Stimulated activated CD4-positive, alpha-beta T cell treated with anti-CD3 and anti-CD28 coated beads, Interleukin-1b, Interleukin-23, amount 100 ng/mL, for 1 hour (primary cell): ENCODE data around the gene FBXL15.
A peak's percentile ranks its signal among the peaks of the same experiment; 100 is the strongest.

Experiments
- DNase-seq, 2 donors: peaks; one replicate each; pipeline ENCODE4 v3.0.0-alpha.2; 2020; ENCODE audit warnings: low read depth in 2 of 2

FBXL15 gene

DNA sequence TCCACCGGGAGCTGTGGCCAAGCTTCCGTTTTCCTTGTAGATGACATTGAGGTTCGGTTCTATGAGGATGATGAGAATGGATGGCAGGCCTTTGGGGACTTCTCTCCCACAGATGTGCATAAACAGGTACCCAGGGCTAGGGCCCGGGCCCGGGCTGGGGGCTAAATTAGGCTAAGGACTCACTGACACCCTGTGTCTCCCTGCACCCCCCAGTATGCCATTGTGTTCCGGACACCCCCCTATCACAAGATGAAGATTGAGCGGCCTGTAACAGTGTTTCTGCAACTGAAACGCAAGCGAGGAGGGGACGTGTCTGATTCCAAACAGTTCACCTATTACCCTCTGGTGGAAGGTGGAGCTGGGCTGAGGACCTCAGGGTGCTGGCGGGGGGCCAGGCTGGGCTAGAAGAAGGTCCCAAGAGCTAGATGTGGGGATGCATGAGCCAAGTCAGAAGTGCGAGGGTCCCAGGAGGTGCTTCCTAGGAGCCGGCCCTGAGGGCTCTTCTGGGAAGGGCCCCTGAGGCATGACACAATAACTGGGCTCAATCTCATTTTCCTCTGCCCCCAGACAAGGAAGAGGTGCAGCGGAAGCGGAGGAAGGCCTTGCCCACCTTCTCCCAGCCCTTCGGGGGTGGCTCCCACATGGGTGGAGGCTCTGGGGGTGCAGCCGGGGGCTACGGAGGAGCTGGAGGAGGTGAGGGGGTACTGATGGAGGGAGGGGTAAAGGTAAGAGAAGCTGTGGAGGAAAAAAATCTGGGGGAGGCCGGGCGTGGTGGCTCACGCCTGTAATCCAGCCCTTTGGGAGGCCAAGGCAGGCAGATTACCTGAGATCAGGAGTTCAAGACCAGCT lies 22.2 kb upstream of the FBXL15 start:
- DNase-seq = no peak

DNA sequence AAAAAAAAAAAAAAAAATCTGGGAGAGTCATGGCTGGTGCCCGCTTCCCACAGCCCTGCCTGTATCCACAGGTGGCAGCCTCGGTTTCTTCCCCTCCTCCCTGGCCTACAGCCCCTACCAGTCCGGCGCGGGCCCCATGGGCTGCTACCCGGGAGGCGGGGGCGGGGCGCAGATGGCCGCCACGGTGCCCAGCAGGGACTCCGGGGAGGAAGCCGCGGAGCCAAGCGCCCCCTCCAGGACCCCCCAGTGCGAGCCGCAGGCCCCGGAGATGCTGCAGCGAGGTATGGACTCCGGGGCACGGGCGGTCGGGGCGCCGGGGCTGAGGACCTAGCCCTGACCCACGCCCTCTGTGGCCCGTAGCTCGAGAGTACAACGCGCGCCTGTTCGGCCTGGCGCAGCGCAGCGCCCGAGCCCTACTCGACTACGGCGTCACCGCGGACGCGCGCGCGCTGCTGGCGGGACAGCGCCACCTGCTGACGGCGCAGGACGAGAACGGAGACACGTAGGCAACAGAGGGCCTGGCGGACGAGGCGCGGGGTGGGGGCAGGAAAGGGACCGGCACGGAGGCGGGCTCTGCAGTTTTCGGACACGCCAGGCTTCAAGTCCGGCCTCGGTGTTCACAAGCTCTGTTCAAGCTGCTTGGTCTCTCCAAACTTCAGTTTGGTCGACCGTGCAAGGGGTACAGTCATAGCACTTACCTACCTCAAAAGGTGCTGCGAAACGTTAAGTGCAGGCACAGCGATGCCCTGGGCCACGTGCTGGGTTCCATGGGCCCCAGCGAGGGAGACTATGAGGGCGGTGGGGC lies 21.2 kb upstream of the FBXL15 start:
- peak; percentile 69 to 73 for DNase-seq

DNA sequence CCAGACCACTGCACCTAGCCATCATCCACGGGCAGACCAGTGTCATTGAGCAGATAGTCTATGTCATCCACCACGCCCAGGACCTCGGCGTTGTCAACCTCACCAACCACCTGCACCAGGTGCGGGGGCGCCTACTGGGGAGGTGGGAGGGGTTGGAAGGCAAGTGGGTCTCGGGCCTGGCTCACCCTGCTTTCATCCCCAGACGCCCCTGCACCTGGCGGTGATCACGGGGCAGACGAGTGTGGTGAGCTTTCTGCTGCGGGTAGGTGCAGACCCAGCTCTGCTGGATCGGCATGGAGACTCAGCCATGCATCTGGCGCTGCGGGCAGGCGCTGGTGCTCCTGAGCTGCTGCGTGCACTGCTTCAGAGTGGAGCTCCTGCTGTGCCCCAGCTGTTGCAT lies 20.6 kb upstream of the FBXL15 start:
- no peak for DNase-seq

DNA sequence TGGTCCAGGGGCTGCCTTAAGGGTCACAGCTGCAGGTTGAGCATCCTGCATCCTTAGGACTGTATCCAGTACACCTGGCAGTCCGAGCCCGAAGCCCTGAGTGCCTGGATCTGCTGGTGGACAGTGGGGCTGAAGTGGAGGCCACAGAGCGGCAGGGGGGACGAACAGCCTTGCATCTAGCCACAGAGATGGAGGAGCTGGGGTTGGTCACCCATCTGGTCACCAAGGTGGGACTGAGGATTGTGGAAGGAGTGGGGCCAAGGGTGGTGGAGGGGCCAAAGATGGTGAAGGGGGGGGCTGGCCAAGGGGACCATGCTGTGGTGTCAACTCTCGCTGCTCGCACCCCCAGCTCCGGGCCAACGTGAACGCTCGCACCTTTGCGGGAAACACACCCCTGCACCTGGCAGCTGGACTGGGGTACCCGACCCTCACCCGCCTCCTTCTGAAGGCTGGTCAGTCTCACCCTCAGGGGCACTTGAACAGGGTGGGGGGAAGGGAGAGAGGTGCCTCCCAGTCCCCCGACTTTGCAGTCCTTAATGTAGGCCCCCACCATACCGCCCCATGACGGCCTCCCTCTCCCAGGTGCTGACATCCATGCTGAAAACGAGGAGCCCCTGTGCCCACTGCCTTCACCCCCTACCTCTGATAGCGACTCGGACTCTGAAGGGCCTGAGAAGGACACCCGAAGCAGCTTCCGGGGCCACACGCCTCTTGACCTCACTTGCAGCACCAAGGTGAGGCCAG lies 19.9 kb upstream of the FBXL15 start:
- no peak for DNase-seq

DNA sequence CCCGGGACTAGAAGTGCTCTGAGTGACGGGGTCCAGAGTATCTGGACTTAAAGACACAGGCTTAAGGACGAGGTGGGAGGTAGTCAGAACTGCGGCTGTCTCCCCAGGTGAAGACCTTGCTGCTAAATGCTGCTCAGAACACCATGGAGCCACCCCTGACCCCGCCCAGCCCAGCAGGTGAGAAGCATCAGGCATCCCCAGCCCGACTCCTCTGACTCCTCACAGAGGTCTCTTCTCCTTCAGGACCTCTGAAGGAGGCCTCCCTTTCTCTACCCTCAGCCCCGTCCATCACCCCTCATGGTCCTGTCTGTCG lies 19.3 kb upstream of the FBXL15 start:
- DNase-seq = no peak

DNA sequence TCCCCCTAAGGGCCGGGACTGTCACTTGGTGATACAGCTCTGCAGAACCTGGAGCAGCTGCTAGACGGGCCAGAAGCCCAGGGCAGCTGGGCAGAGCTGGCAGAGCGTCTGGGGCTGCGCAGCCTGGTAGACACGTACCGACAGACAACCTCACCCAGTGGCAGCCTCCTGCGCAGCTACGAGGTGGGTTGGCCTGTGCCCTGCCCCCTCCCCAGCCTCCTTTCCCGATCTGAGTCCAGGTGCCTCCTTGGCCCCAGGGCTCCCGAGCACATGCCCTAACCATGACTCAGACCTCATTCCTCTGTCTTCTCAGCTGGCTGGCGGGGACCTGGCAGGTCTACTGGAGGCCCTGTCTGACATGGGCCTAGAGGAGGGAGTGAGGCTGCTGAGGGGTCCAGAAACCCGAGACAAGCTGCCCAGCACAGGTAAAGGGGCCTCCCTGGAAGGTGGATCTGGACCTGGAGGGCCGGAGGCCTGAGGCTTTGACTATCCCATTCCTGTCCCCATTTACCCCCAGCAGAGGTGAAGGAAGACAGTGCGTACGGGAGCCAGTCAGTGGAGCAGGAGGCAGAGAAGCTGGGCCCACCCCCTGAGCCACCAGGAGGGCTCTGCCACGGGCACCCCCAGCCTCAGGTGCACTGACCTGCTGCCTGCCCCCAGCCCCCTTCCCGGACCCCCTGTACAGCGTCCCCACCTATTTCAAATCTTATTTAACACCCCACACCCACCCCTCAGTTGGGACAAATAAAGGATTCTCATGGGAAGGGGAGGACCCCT lies 18.7 kb upstream of the FBXL15 start:
- no peak for DNase-seq

DNA sequence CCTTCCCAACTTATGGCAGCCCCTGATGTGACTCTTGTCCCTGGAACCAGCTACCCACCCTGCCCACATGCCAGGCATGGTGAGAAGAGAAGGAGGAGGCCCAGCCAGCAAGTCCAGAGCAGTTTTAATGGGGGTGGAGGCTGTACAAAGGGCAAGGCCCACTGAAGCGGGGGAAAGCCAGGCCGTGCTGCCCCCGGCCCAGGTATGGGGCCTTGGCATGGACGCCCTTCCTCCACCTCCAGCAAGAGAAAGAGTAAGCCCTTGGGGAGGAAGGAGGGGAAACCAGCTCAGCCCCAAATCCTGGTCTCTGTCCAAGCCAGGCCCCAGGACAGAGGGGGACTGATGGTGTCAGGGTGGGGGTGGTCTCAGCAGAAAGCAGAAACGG lies 18.1 kb upstream of the FBXL15 start:
- DNase-seq = no peak

DNA sequence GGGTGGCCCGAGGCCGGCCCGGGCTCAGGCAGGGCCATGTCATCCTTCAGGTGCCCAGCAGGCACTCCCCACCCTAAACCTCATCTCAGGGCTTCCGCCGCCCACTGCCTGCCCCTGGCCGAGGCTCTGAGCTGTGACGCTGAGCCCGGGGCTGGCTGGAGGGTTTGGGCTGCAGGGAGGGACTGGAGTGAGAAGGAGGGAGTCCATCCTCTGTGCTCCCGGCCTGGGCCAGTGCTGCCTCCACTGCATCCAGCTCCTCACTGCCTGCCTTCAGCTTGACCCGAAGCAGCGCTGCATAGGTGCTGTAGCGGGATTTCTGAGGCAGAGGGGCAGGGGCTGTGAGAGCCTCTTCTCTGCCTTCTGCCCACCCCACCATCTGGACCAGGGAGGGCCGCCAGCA lies 17.5 kb upstream of the FBXL15 start:
- DNase-seq = no peak

DNA sequence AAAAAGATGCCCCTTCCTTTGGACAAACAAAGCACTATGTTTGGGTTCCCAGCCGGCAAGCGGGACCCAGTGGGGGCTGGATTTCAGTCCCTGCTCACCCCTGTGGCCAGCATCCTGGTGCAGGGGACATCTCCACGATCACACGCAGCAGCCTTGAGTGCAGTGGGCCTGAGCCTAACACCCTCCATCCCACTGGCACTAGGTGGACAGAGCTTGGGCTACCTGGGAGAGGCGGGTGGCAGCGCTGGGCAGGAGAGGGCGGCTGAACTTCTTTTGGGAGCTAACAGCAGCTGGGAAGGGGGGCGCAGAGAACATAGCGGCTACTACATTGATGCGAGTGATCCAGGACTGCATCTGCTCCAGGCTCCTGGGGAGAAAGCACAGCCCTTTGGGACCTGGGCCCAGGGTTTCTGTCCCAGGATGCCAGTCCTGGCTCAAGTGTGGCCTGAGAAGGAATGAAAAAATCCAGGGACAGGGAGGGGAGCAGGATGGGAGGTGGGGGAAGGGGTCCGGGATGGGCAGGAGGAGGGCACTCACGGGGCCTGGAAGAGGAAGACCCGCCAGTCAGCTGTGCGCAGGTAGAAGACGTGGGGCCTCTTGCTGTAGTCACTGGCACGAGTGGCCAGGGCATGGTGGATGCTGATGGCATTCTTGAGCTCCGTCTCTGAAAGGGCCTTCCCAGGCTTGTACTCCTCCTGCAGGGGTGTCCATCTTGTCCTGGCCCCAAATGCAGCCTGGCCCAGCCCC lies 16.1 kb upstream of the FBXL15 start:
- DNase-seq = no peak

DNA sequence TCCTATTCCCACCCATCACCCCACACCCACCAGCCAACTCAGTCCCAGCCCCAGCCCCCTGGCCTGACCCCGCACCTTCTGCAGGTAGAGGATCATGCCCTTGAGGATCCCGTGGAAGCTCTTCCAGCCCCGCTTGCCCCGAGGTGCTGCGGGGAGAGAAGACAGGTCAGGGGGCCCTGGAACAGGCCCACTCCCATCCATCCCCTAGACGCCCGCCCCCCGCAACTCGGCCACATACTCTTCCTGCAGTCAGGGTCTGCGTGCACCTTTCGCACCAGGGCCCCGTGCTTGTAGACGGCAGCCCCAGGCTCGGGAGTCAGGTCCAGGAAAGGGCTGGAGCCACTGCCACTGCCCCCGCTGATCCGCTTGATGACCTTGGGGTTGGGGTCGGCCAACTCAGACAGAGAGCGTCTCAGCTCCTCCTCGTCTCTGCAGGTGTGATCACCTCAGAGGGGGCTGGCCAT lies 15.5 kb upstream of the FBXL15 start:
- DNase-seq = no peak

DNA sequence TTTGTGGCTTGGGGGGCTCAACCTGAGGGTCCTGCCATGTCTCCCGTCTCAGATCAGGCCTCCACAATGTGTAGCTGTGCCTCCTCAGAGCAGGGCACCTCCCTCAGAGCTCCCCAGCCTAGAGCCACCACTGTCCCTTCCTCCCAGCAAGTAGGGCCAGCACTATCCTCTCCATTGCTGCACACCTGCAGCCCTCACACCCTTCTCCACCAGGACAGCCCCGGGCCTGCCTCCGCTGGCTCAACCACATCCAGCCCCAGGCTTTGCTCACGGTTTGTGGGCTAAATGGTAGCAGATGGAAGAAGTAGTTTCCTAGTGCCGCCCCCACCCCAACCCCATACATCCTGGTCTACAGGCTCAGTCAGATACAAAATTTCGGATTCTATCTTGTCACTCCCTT lies 15.0 kb upstream of the FBXL15 start:
- no peak for DNase-seq

DNA sequence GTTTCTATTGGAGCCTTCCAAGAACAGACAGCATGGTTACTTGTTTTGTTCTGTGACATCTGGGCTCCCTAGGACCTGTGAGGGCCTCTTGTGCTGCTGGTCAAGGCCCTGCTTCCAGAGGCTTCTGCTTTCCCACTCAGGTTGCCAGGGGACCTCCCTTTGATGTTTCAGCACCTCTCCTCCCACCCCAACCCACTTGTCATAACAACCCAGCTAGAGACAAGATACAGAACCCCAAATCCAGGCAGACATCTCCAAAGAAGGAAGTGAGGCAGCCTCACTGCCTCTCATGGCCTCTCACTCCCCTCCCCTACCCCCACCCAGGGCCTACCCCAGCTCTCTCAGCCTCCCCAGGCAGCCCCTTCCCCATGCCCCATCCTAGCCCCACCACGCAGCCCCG lies 13.8 kb upstream of the FBXL15 start:
- no peak for DNase-seq

DNA sequence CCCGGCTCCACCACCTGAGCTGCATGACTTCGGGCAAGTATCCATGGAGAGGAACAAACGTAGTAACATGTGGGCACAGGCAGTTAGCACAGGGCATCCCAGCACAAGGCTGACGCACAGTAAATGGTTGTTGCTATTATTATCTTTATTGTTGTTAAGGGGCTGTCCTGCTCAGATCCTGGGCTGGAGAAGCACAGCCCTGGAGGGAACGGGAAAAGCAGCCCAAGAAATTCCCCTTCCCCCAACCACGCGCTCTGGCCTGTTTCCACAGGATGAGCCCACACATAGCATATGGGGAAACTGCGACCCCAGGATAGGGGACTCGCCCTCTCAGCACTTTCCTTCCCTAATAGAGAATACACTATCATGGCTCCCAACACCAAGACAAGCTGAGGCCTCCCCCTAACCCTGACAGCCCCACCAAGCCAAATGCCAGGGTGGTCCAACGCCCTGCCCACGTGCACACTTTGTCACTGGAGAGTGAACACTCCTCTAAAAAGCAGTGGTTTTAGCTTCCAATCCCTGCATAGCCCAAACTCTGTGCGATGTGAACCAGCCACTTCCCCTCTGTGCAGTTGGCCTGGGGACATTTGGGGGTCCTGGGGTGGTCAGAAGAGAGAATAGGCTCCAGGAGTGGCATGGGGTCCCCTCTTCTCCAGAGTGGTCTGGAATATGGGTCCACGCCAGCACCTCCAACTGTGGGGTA lies 13.1 kb upstream of the FBXL15 start:
- no peak for DNase-seq

DNA sequence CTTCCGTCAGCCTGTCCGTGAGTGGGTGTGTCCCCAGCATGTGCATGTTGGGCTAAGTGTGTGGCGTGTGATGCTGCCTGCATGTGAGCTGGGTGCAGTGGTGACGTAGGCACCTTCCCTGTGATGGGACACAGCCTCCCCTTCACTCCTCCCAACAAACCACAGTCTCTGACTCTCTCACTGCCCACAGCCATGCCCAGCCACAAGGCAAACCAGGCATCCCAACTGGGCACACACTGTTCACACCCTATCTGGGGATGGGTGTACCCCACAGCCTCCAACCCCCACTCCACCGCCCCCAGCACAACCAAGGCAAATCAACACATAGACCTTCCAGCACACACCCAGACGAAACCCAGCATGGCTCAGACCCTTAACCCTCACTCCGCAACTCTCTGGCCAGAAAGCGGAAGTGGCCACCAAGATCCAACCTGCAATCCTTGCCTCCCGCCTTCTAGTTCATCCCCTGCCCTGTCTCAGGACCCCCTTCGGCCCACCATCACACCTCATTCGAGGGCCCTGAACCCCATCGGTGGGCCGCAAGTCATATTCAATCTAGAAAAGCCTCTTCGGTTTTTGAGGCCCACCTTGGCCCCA lies 12.4 kb upstream of the FBXL15 start:
- DNase-seq = no peak

DNA sequence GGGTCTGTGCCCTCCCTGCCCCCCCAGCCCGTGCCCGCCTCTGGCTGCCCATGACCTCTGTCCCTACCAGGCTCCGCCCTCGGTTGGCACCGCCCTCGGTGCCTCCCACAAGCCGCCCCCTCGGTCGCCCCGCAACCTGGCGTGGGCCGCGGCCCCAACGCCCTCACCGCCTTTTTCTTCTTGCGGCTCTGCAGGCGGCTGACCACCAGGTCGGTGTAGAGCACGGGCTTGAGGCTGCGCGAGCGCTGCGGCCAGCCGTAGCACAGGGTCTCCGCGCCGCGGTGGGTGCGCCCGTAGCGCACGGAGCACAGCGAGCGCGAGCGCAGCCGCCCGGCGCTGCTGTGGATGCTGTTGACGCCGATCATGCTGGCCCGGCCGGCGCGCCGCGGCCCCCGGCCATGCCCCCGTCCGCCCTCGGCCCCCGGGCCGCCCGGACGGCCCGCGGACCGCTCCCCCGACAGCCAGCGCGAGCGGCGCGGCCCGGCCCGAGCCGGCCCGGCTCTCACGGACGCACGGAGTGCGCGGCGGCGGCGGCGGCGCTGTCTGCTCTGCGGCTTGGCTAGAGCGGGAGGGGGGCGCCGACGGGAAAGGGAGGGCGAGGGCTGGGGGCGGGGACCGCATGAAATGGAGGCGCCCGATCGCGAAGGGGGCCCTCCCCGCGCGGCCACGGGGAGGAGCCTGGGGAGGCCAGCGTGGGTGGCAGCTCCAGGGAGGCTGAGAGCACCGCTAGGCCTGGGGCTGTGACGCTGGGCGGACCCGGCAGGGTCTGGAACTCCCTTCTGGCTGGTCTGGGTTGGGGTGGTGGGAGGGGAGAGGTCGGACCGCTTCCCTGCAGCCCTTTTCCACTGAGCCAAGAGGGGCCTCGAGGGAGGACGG lies 11.7 kb upstream of the FBXL15 start:
- peak in 1 of 2 donors; percentile 66 for DNase-seq

DNA sequence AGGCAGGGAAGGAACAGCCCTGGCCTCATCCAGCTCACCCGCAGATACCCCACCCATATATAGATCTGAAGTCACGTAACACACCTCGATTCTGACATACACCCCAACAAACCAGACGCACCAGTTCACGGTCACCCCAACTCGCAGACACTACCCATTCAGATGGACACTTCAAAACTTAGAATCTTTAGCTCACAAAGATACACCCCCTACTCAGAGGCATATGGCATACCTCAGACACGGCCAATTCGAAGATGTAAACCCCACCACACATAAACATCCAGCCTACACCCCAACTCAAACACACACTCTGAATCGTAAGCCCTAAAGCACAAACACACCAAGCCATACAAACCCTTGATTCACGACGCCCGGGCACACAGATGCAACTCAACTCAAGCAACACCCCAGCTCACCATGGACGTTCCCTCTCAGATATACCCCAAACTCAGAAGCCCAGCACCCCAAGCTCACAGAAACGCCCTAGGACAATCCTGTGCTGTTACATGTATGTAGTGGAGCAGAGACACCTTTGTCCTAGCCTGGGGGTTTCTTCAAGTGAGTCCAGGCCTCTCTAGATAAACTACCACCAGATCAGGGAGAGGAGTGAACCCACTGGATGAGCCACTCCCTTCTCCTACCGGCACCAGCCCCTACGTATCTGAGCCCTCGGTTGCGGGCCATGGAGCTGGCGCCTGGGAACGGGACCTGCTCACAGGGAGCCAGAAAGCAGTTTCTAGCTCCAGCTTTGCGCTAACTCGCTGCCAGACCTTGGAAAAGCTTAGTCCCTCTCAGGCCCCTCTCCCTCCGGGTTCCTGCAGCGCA lies 10.8 kb upstream of the FBXL15 start:
- no peak for DNase-seq

DNA sequence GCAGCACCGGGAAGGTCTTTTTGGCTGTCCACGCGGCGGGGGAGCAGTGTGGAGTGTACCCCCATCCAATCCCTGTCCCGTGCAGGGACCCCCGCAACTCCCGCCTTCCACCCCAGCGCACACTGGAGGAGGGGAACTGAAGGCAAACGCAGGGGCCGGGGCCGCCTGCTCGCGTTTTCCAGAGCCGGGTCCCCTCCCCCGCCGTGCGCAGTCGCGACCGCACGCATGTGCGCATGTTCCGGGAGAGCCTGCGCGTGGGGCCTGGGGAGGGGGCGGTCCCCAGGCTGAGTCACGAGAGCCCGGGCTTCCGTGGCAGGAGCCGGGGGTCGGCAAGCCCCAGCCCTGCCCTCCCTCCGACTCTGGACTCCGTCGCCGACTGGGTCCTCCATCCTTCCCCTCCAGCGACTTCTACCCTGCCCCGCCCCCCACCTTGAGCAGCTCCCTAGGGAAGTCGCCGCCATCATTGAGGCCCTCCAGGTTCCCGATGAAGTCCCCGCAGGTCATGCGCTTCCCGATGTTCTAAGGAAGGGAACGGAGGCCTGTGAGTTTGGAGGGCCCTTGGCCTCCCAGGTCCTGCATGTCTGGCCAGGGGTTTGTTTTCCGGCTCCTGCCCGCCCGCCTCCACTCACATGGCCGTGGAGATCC lies 10.1 kb upstream of the FBXL15 start:
- peak in 1 of 2 donors; percentile 60 for DNase-seq
